HG02610 (cell line): ENCODE measurements around the gene CAMSAP2.
A peak's percentile ranks its signal among the peaks of the same experiment; 100 is the strongest.

Source experiments
- ATAC-seq: cut with Tn5 transposase; IDR thresholded peaks from one replicate; pipeline ENCODE4 v1.9.1; 2021; ENCODE audit warnings: mild to moderate bottlenecking, moderate library complexity; ENCODE audit not compliant: unreplicated experiment

CAMSAP2 gene

DNA sequence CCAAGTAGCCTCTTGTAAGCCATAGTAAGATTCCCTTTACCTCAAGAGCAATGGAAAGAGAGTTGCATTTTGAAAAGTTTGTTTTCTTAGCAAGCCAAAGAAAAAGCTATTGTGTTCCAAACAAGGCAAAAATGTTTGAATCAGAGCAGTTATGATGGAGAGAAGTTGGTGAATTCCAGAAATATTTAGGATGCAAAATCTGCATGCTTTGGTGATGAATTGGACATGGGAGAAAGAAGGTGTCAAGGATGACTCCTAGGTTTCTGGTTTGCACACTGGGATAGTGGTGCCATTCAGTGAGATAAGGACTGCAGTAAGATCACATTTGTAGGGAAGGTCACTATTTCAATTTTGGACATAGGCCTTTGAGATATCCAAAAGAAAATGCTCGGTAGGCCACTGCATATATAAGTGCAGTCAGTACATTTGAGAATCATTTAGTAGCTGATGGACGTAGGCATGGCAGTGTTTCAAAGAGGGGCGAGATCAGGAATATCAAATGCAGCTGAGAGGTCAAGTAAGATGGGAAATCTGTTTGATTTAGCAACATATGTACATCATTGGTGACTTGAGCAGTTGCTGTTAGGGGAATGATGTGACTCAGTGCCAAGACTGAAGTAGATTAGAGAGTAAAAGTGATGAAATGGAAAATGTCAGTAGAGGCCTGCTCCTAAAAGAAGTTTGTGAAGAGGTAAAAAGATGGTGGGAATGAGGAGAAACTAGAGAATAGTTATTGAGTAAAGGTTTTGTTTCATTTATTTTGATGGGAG lies 100.2 kb downstream of the CAMSAP2 start:
- no peak for ATAC-seq

DNA sequence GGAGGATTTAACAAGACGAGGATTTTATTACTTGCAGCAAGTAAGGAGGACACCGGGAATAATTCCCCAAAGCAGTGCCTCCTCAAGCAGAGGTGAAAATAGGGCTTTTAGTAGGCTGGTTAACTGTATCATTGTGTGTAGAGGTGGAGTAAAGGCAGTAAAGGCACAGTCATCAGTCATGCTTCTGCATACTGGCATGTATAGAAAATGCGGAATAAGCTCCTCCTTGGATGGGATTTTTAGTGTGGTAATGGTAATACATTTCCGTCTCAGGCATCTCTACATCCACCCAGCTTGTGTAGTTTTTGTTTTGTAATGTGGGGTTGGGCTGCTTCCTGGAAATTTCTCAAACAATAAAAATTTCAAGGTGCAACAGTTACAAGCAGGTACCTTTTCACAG lies 106.7 kb downstream of the CAMSAP2 start:
- ATAC-seq, result no peak

DNA sequence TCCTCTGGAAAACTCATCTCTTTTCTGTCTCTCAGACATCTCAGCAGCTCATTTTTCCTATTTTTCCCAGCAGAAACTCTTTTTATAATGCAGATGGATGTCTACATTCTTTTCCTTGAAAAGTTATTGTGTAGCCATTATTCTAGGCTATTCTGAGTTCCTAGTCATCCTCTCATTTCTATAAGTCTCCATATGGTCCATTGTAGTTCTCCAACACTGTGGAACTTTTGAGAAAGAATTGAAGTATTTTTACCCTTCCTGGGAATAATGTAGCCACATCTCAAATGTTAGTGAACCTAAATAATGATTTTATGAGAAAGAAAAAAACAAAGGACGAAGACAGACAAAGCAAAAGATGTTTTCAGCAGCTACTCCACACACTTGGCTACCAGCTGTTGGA lies 107.7 kb downstream of the CAMSAP2 start:
- ATAC-seq, result no peak

DNA sequence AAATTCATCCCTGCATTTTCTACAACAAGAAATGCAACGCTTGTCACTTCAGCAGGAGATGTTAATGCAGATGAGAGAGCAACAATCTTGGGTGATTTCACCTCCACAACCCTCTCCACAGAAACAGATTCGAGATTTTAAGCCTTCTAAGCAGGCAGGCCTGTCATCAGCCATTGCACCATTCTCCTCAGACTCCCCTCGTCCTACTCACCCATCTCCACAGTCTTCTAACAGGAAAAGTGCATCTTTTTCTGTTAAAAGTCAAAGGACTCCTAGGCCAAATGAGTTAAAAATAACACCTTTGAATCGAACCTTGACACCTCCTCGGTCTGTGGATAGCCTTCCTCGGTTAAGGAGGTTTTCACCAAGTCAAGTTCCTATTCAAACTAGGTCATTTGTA lies 110.7 kb downstream of the CAMSAP2 start:
- no peak for ATAC-seq

DNA sequence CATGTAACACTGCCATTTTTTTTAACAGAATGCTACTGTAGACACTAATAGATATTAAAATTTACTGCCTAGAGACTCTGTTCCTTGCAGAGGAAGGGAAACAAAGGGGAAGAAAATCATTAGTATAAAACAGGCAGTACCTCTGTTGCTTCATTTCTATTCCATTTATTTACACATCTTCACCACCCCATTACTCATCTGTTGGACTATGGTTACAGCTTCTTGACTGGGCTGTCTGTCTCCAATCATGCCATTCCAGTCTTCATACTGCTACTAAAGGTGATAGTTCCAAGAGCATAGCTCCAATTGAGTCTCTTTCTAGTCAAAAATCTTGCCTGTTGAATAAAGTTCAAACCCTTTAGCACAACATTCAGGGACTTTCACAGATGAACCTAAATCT lies 111.9 kb downstream of the CAMSAP2 start:
- ATAC-seq, result no peak

DNA sequence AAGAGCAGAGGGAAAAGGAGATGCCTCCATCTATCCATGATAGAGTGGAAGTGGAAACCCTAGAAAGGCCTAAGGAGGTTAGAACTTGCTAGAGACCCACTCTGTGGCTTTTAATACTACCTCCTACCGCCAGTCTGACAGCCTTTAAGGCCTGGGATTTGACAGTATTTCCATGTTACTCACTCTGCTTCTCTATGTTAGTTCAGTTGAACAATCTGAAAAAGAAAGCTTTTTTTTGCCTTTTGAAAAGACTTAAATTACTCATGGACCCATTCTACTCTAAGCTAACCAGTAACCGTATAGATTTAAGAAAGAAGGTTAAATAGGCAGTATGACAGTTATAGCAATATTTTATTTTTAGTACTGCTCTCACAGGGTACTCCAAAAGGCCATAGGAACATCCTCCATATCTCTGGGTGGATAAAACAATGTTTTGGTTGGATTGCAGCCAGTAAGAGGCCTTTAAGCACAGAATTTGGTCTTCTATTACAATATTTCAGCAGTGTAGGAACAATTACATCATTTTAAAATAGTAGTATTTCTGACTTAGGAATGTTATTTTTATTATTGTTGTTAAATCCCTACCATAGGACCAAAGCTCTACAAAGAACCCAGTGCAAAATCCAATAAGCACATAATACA lies 118.1 kb downstream of the CAMSAP2 start:
- ATAC-seq, result no peak

DNA sequence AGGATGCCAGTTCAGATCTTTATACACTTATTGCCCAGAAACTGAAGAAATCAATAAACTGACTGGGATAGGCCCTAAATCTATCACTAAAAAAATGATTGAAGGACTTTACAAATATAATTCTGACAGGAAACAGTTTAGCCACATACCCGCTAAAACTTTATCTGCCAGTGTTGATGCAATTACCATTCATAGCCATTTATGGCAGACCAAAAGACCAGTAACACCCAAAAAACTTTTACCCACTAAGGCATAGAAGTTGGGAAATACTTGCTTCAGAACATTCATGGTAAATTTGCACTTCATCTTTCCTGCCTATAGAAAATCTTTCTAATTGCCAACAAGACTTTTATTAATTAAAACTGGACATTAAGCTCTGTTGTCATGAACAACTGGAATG lies 119.1 kb downstream of the CAMSAP2 start:
- ATAC-seq, result no peak

DNA sequence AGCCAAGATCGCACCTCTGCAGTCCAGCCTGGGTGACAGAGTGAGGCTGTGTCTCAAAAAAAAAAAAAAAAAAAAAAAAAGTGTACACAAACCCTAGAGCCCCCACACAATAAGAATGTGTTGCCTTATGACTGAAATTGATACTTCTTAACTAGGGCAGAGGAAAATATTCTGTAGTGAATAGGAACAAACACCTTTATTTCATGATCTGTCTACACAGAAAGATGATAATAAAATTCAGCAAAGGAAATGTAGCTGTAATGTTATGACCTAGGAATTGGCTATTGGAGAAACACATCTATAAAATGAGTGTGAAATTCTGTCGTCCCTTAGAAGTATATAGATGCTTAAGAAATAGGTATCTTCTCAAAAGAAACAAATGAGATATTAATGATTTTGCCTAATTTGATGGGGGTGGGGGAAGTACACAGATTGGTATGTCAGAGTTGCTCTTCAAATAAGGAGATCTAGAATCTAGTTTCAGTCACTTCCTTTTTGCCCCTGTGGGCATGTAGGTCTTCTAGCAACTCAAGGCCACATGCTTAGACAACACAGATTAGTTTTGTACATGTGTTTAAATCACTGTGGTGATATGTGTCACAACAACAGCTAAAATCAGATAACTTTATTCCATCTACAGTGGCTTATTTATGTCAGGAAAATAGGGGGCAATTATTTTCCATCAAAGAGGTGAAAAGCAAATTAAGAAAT lies 123.4 kb downstream of the CAMSAP2 start:
- no peak for ATAC-seq

DNA sequence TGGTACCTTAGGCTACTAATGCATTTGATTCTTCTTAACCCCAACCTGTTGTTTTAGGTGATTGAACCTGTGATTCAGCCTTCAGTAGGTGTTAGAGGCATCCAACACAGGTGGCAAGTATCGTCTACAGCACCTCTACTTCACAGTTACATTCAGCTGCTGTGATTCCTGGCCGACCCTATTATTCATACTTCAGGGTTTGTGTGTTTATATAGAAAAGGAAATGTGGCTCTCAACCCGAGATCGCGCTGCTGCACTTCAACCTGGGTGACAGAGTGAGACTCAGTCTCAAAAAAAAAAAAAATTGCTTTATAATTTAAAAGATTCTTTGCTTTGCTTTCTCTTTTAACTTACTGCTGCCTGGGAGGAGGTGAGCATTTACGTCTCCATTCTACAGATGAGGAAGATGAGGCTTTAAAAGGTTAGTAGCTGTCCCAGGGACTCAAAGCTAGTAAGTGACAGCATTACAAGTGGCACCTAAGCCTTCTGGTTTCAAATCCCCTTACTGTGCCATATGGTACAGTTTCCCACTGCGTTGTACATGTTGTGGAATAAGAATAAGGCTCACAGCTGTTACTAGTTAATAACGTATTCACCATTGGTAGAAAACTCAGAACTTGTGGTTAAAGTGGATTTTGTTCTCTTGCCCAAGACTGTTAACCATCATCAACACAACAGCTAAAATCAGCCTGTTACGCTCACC lies 124.2 kb downstream of the CAMSAP2 start:
- no peak for ATAC-seq

DNA sequence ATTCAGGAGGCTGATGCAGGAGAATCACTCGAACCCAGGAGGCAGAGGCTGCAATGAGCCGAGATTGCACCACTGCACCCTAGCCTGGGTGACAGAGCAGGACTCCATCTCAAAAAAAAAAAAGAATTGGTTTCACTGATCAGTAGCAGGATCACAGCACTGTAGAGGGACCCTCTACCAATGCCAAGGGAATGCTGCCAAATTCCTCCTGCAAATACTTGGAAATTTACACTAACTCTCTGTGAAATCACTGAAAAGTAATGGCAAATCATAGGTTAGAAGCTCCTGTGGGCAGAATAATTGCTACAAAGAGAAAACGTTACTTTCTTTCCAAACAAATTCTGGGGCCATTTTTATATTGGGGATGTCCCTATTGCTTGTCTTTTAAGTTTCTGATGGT lies 127.4 kb downstream of the CAMSAP2 start:
- ATAC-seq, result no peak

DNA sequence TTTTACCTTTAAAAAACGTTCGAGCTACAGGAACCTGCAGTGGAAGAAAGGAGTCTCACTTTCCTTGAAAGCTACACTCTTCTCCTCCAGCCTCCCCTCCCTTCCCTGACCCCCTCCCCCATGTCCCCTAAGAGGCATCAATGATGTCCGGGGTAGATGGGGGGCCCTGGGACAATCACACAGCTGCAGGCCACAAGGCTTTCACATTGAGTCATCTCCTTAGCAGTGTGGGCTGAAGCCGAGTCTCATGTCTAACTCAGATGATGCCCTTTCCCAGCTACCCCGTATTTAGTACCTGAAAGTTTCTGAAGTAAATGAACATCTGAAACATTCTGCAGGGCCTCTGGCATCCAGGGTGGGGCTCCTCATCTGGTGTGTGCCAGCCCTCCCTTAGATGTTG lies 127.8 kb downstream of the CAMSAP2 start:
- ATAC-seq, result peak; percentile 78

DNA sequence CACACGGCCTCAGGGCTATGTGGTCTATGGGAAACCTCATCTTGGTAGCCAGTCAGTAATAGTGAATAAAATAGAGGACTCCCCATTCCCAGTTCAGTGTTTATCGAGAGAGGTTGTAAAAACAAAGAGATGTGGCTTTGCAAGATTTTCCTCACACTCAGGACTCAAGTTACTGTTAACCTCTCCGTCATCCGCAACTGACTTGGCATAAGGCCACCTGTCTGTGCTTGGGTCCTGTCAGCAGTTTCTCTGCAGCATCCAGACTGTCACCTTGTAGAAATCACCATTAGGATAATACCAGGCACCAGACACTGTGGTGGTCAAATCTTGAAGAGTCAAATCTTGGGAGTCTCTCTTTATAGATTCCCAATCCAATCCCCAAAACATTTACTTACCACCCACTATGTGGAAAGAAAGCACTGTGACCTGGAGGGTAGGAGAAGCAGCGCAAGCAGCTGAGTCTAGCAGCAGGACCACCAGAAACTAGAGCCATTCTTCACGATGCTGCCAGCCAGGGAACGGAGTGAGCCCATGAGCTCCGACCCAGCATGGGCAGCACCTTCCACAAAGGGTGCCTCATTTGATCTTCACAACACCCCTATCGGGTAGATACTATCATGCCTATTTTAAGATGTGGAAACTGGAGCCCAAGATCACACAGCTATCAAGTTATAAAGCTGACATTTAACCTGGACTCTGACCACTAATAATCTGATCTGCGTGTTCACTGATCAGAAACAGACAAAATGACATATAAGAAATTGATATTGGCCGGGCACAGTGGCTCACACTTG lies 128.5 kb downstream of the CAMSAP2 start:
- peak; percentile 8 for ATAC-seq

DNA sequence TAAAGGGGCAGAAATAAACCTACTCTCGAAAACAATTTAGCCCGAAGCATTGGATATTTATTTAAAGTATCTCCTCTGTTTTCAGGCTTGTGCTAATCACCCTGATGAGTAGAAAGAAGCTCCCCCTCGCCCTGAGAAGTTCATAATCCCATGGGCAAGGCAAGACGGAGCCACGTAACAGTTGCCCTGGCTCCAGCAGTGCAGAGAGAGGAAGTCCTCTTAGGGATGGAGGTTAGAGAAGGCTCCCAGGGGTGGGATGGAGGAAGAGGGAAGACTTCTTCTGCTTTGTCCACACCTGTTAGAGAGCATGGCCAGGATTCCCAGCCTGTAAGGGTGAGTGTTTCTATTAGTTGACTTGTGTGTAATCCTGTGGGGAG lies 130.7 kb downstream of the CAMSAP2 start:
- ATAC-seq, result no peak

DNA sequence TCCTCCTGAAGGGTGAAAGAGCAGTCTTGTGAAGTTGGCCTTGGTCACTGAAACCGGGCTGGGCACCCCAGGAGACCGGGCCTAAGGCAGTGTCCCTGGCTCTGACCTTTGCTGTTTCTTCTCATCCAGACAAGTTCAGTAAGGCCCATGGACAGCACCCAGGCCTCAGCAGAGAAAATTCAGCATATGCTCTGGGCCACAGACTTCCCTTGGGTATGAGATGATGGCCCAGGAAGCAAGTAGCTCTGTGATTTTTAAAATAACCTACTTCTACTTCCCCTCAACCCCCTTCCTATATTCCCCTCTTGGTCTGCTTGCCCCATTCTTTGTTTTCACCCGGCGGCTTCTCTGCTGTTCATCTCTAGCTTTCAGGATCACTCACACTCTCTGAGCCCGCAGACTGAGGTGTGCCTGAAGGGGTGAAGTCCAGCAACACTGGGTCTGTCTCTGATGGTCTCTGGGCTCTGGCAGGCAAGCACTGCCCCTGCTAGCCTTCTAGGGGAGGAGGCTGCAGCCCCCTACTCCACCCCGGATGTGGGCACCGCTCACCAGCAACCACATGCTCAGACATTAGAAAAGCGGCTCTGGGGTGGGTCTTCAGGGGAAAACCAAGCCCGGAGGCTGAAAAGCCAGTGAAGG lies 131.2 kb downstream of the CAMSAP2 start:
- peak; percentile 81 for ATAC-seq

DNA sequence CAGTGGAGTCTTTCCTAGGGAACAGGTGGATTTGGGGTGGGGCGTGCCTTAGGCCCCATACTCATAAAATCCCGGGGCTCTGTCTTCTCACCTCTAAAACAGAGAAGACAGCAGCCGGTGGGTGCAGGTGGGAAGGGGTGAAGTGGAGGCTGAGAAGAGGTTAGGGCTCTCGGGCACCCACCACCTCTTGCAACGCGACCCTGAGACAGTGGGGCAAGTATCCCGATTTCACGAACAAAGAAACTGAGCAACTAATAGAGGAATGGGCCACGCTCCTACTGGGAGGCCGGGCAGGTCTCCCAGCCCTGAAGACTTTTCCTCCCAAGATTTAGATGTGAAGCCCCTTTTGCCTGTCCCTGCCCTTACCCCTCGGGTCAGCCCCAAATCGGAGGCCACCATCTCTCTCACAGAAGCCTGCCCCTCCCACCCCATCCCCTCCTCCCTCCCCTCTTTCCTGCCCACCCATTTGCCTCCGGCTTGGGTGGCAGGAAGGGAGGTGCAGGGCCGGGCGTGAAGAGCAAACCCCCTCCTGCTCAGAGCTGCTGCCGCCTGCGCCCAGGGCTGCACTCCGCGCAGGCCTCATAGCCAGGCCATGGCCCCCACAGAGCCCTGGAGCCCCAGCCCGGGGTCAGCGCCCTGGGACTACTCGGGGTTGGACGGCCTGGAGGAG lies 133.9 kb downstream of the CAMSAP2 start, which contains the start of gene GPR25:
Gene GPR25 (plus strand): TSS at position 536 of the 670 bp plus-strand sequence. CDS start 57 bp downstream, at position 593.
- ATAC-seq, result no peak

DNA sequence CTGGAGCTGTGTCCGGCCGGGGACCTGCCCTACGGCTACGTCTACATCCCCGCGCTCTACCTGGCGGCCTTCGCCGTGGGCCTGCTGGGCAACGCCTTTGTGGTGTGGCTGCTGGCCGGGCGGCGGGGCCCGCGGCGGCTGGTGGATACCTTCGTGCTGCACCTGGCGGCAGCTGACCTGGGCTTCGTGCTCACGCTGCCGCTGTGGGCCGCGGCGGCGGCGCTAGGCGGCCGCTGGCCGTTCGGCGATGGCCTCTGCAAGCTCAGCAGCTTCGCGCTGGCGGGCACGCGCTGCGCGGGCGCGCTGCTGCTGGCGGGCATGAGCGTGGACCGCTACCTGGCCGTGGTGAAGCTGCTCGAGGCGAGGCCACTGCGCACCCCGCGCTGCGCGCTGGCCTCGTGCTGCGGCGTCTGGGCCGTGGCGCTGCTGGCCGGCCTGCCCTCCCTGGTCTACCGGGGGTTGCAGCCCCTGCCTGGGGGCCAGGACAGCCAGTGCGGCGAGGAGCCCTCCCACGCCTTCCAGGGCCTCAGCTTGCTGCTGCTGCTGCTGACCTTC lies 134.5 kb downstream of the CAMSAP2 start:
- no peak for ATAC-seq

DNA sequence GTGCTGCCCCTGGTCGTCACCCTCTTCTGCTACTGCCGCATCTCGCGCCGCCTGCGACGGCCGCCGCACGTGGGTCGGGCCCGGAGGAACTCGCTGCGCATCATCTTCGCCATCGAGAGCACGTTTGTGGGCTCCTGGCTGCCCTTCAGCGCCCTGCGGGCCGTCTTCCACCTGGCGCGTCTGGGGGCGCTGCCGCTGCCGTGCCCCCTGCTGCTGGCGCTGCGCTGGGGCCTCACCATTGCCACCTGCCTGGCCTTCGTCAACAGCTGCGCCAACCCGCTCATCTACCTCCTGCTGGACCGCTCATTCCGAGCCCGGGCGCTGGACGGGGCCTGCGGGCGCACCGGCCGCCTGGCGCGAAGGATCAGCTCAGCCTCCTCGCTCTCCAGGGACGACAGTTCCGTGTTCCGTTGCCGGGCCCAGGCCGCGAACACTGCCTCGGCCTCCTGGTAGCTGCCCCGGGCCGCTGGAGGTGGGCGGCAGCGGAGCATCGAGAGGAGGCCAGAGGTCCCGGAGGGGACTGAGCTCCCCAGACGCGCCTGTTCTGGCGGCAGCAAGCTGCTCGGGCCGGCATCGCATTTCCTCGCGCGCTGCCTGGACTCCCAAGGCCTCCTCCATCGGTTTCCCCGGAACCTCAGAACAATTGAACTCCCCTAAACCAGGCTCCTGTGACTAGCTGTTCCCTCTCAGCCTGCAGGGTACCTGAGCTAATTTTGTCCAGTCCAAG lies 135.1 kb downstream of the CAMSAP2 start:
- no peak for ATAC-seq

DNA sequence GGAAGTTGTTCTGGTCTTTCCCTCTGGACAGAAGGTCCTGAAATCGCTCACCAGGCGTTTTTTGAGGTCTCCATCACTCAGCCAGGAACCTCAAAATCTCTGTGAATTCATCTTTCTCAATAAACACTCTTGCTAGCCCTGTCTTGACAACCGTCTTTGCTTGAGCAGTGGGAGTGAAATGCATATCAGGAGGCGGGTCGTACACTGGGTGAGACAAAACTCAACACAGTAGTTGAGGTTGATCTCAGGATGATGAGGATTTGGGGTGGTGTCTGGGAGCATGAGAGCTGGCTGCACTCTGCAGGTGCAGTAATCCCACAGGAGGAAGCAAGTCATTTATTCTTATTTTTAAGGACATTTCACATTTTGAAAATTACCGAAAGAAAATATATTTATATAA lies 136.0 kb downstream of the CAMSAP2 start:
- no peak for ATAC-seq

DNA sequence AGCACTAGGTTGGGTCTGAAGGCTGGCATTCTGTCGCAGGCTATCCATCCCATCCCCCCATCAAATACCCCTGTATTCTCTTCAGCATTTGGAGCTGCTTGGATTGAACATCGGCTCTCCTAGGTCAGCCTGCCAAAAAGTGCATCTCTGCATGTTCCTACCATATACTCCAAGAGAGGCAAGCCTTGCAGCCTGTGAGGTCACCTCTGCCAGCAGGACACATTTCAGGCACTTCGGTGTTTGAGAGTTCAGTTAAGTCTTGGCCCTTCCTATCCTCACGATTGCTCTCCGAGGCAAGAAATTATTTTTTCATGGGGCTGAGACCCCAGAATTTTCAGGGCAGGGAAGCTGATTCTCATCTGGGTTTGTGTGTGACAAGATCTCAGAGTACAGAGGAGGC lies 136.7 kb downstream of the CAMSAP2 start:
- no peak for ATAC-seq
